ENCODE results near the gene PRDM15.

The PRDM15 gene

DNA sequence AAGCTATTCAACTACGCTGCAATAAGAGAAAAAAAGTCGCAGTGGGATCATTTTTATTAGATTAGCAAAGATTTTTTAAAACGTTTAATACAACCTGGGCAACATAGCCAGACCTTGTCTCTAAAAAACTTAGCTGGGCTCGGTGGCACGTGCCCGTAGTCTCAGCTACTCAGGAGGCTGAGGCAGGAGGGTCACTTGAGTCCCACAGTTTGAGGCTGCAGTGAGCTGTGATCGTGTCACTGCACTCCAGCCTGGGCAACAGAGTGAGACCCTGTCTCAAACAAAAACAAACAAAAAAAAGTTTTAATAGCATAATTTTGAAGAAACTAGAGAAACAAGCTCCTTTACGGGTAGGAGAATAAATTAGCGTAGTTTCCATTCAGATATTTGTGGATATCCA lies 1.0 kb upstream of the PRDM15 start:
- Histone ChIP-seq H3K9me3 (ENCODE audit: control insufficient read depth, low read length) (no peaks in the 10 kb centered on the region), H4K91ac (ENCODE audit: low read length) (no peak overlapping the region), H3K18ac (ENCODE audit: low read depth in 1 of 2, low read length in 2 of 2) (no peak overlapping the region), H3K27me3 (ENCODE audit: control insufficient read depth in 1 of 2, insufficient read depth in 1 of 2, low read length in 2 of 2) (no peaks in the 10 kb centered on the region), H2BK5ac (ENCODE audit: low read depth, low read length, poor library complexity, severe bottlenecking) (no peak overlapping the region), H3K4ac (ENCODE audit: low read depth in 1 of 2, low read length in 2 of 2) (no peak overlapping the region), H3K27ac (ENCODE audit: low read length, poor library complexity, severe bottlenecking) (no peak overlapping the region), H2BK120ac (ENCODE audit: low read depth, low read length) (no peak overlapping the region), H3K9ac (ENCODE audit: low read length) (peak overlapping the region; percentile 96), H2AFZ (ENCODE audit: low read depth, low read length) (no peak overlapping the region), H2BK15ac (ENCODE audit: low read depth, poor library complexity, severe bottlenecking) (no peak overlapping the region), H3K4me2 (ENCODE audit: low read length, poor library complexity, severe bottlenecking) (no peak overlapping the region), H3K14ac (ENCODE audit: low read length in 2 of 2) (no peak overlapping the region), H3K23ac (ENCODE audit: low read length in 2 of 2) (no peak overlapping the region), H4K8ac (ENCODE audit: low read length) (no peak overlapping the region), H3K4me3 (ENCODE audit: insufficient read depth in 1 of 2, low read depth in 1 of 2, low read length in 2 of 2) (peak overlapping the region in 1 of 2 experiments; percentile 80), H3K36me3 (ENCODE audit: control insufficient read depth in 1 of 2, insufficient read depth in 2 of 2, low read depth in 1 of 2, low read length in 2 of 2) (peaks cover 3 to 9% of the 10 kb centered on the region in 2 experiments), H3K79me1 (replicated peaks; ENCODE audit: low read length, poor library complexity, severe bottlenecking) (peaks cover 19% of the 10 kb centered on the region), H2BK12ac (ENCODE audit: low read length in 2 of 2) (no peak overlapping the region), H3K4me1 (ENCODE audit: control insufficient read depth, insufficient read depth, low read depth, low read length) (peaks cover 7% of the 10 kb centered on the region), H2AK5ac (ENCODE audit: low read length, severe bottlenecking) (no peak overlapping the region)
- DNase-seq = no peak
- WGBS = 97% methylated on average over 8 of the region's 9 CpGs

DNA sequence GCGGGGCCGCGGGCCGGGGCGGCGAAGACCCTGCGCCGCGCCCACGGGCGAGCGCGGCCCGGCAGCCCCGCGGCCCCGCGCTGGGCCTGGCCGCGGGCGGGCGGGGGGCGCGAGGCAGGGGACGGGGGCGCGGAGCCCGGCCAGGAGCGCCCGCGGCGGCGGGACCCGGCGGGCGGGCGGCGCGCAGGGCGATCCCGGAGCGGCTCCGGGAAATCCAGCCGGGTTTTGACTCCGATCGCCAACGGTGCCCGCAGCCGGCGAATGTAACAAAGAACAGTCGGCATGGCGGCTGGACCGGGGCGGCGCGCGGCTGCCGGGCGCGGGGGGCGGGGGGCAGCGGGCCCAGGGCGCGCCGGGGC lies 334 bp downstream of the PRDM15 start:
- Histone ChIP-seq H3K9ac (ENCODE audit: low read length) (peak overlapping the region; percentile 89), H3K27me3 (ENCODE audit: control insufficient read depth in 1 of 2, insufficient read depth in 1 of 2, low read length in 2 of 2) (no peaks in the 10 kb centered on the region), H2BK15ac (ENCODE audit: low read depth, poor library complexity, severe bottlenecking) (no peak overlapping the region), H3K4me1 (ENCODE audit: control insufficient read depth, insufficient read depth, low read depth, low read length) (peaks cover 9% of the 10 kb centered on the region), H3K4ac (ENCODE audit: low read depth in 1 of 2, low read length in 2 of 2) (no peak overlapping the region), H3K23ac (ENCODE audit: low read length in 2 of 2) (no peak overlapping the region), H4K91ac (ENCODE audit: low read length) (peak overlapping the region; percentile 63), H2AK5ac (ENCODE audit: low read length, severe bottlenecking) (no peak overlapping the region), H3K36me3 (ENCODE audit: control insufficient read depth in 1 of 2, insufficient read depth in 2 of 2, low read depth in 1 of 2, low read length in 2 of 2) (peaks cover 0 to 9% of the 10 kb centered on the region in 2 experiments), H2BK5ac (ENCODE audit: low read depth, low read length, poor library complexity, severe bottlenecking) (no peak overlapping the region), H3K18ac (ENCODE audit: low read depth in 1 of 2, low read length in 2 of 2) (peak overlapping the region in 1 of 2 experiments; percentile 83), H4K8ac (ENCODE audit: low read length) (peak overlapping the region; percentile 38), H3K9me3 (ENCODE audit: control insufficient read depth, low read length) (no peaks in the 10 kb centered on the region), H2BK120ac (ENCODE audit: low read depth, low read length) (peak overlapping the region; percentile 100), H3K4me3 (ENCODE audit: insufficient read depth in 1 of 2, low read depth in 1 of 2, low read length in 2 of 2) (peak overlapping the region; percentile 80 to 86), H3K27ac (ENCODE audit: low read length, poor library complexity, severe bottlenecking) (no peak overlapping the region), H3K14ac (ENCODE audit: low read length in 2 of 2) (peak overlapping the region in 1 of 2 experiments; percentile 100), H3K79me1 (replicated peaks; ENCODE audit: low read length, poor library complexity, severe bottlenecking) (peaks cover 31% of the 10 kb centered on the region), H2BK12ac (ENCODE audit: low read length in 2 of 2) (no peak overlapping the region), H2AFZ (ENCODE audit: low read depth, low read length) (no peak overlapping the region), H3K4me2 (ENCODE audit: low read length, poor library complexity, severe bottlenecking) (peak overlapping the region; percentile 97)
- DNase-seq = peak; percentile 85
- WGBS = 2% methylated on average over 42 of the region's 65 CpGs

DNA sequence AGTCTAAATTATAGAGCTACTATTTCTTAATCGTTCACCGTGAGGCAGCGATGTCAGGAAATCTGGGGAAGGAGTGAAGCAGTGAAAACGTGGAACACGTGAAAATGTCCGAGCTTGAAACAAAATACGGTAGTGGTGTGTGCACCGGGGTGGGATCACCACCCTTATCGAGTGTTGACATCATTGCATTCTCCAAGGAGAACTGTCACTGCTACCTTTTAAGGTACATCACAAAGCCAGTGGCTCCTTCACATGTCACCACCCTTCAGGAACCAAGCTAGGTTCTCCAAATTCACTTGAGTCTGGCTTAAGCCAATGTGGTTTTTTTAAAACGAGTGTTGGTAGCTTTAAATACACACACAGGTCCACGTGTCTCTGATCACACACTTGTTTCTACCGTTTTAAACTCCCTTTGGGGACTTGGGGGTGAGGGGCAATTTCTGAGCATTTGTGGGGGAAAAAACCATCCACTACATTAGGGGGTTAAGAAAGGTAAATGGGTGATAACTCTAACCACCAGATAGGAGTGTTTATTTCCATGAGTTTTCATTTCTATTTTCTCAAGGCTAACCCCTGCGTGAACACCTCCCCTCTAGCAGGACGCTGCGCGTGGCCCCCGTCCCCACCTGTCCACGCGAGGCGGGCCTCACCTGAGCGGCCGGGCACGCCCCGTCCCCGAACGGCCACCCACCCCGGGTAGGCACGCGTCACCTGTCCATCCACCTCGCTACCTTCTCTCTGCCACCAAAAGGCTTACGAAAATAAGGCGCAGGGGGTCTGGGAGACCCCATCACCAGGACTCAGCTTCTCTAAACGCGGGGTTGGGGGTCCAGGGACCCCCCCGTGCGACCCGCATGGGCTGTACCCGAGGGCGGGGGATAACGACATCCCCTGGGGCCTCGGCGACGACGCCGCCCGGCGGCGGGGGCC lies 978 bp downstream of the PRDM15 start:
- 14% methylated on average over 45 of the region's 48 CpGs for WGBS
- no peak overlapping the region for H3K27ac ChIP-seq (ENCODE audit: low read length, poor library complexity, severe bottlenecking)
- H2BK5ac ChIP-seq (ENCODE audit: low read depth, low read length, poor library complexity, severe bottlenecking) = no peak overlapping the region
- no peaks in the 10 kb centered on the region for H3K9me3 ChIP-seq (ENCODE audit: control insufficient read depth, low read length)
- no peak overlapping the region for H2AK5ac ChIP-seq (ENCODE audit: low read length, severe bottlenecking)
- H3K4me3 ChIP-seq (ENCODE audit: insufficient read depth in 1 of 2, low read depth in 1 of 2, low read length in 2 of 2) = peak overlapping the region; percentile 80 to 86
- H3K4me2 ChIP-seq (ENCODE audit: low read length, poor library complexity, severe bottlenecking) = peak overlapping the region; percentile 97
- H3K23ac ChIP-seq (ENCODE audit: low read length in 2 of 2) = peak overlapping the region in 1 of 2 experiments; percentile 91
- peak overlapping the region; percentile 72 for H4K91ac ChIP-seq (ENCODE audit: low read length)
- H4K8ac ChIP-seq (ENCODE audit: low read length) = peak overlapping the region; percentile 84
- no peak overlapping the region for H2BK120ac ChIP-seq (ENCODE audit: low read depth, low read length)
- H2AFZ ChIP-seq (ENCODE audit: low read depth, low read length) = peak overlapping the region; percentile 73
- H2BK12ac ChIP-seq (ENCODE audit: low read length in 2 of 2) = peak overlapping the region in 1 of 2 experiments; percentile 67
- H3K14ac ChIP-seq (ENCODE audit: low read length in 2 of 2) = peak overlapping the region; percentile 79 to 99
- H3K27me3 ChIP-seq (ENCODE audit: control insufficient read depth in 1 of 2, insufficient read depth in 1 of 2, low read length in 2 of 2) = no peaks in the 10 kb centered on the region
- H3K9ac ChIP-seq (ENCODE audit: low read length) = peak overlapping the region; percentile 89
- peak overlapping the region in 1 of 2 experiments; percentile 99 for H3K4ac ChIP-seq (ENCODE audit: low read depth in 1 of 2, low read length in 2 of 2)
- DNase-seq = peak; percentile 30
- peaks cover 35% of the 10 kb centered on the region for H3K79me1 ChIP-seq (replicated peaks; ENCODE audit: low read length, poor library complexity, severe bottlenecking)
- H2BK15ac ChIP-seq (ENCODE audit: low read depth, poor library complexity, severe bottlenecking) = peak overlapping the region; percentile 86
- peaks cover 9% of the 10 kb centered on the region for H3K4me1 ChIP-seq (ENCODE audit: control insufficient read depth, insufficient read depth, low read depth, low read length)
- peaks cover 0 to 9% of the 10 kb centered on the region in 2 experiments for H3K36me3 ChIP-seq (ENCODE audit: control insufficient read depth in 1 of 2, insufficient read depth in 2 of 2, low read depth in 1 of 2, low read length in 2 of 2)
- H3K18ac ChIP-seq (ENCODE audit: low read depth in 1 of 2, low read length in 2 of 2) = peak overlapping the region; percentile 83 to 91

DNA sequence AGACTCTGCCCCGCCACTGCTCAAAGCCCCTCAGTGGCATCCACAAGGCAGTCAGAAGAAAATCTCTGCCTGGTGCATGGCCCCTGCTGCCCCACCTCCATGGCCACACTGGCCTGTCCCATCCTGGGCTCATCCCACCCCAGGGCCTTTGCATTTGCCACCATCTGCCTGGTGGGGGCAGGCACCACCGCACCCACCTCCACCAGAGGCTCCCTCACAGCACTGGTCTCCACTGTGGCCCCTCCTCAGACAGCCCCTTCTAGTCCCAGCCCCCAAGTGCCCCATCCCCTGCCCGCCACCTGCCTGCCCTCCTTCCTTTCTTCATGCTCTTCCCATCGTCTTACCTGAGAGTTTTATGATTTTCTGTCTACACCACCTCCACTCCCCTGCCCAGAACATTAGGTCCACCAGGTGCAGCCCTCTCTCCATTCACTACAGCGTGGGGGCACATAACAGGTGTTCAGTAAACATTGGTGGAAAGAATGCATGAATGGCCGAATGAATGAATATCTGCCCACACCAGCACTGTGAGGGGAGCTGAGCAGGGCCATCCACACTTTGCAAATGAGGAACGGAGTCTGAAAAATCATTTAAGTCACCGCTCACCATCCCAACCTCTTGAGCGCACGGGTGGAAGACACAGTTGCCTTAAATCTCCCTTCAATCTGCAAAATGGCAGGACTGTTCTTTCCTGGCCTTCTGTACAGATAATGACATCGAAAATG lies 2.1 kb downstream of the PRDM15 start:
- H3K36me3 ChIP-seq (ENCODE audit: control insufficient read depth in 1 of 2, insufficient read depth in 2 of 2, low read depth in 1 of 2, low read length in 2 of 2) = peaks cover 6 to 16% of the 10 kb centered on the region in 2 experiments
- peaks cover 9% of the 10 kb centered on the region for H3K4me1 ChIP-seq (ENCODE audit: control insufficient read depth, insufficient read depth, low read depth, low read length)
- H2AK5ac ChIP-seq (ENCODE audit: low read length, severe bottlenecking) = no peak overlapping the region
- no peak for DNase-seq
- H3K9ac ChIP-seq (ENCODE audit: low read length) = peak overlapping the region; percentile 89
- no peak overlapping the region for H3K4ac ChIP-seq (ENCODE audit: low read depth in 1 of 2, low read length in 2 of 2)
- no peak overlapping the region for H3K23ac ChIP-seq (ENCODE audit: low read length in 2 of 2)
- H2BK12ac ChIP-seq (ENCODE audit: low read length in 2 of 2) = peak overlapping the region in 1 of 2 experiments; percentile 7
- no peak overlapping the region for H2AFZ ChIP-seq (ENCODE audit: low read depth, low read length)
- no peak overlapping the region for H3K4me2 ChIP-seq (ENCODE audit: low read length, poor library complexity, severe bottlenecking)
- no peak overlapping the region for H4K8ac ChIP-seq (ENCODE audit: low read length)
- H2BK5ac ChIP-seq (ENCODE audit: low read depth, low read length, poor library complexity, severe bottlenecking) = no peak overlapping the region
- H3K27ac ChIP-seq (ENCODE audit: low read length, poor library complexity, severe bottlenecking) = no peak overlapping the region
- no peak overlapping the region for H3K14ac ChIP-seq (ENCODE audit: low read length in 2 of 2)
- H3K9me3 ChIP-seq (ENCODE audit: control insufficient read depth, low read length) = no peaks in the 10 kb centered on the region
- H3K27me3 ChIP-seq (ENCODE audit: control insufficient read depth in 1 of 2, insufficient read depth in 1 of 2, low read length in 2 of 2) = no peaks in the 10 kb centered on the region
- H2BK15ac ChIP-seq (ENCODE audit: low read depth, poor library complexity, severe bottlenecking) = no peak overlapping the region
- WGBS = 98% methylated on average over 10 of the region's 11 CpGs
- H3K79me1 ChIP-seq (replicated peaks; ENCODE audit: low read length, poor library complexity, severe bottlenecking) = peaks cover 40% of the 10 kb centered on the region
- peak overlapping the region in 1 of 2 experiments; percentile 86 for H3K4me3 ChIP-seq (ENCODE audit: insufficient read depth in 1 of 2, low read depth in 1 of 2, low read length in 2 of 2)
- H3K18ac ChIP-seq (ENCODE audit: low read depth in 1 of 2, low read length in 2 of 2) = no peak overlapping the region
- no peak overlapping the region for H4K91ac ChIP-seq (ENCODE audit: low read length)
- H2BK120ac ChIP-seq (ENCODE audit: low read depth, low read length) = no peak overlapping the region

Measured in mesenchymal stem cell (in vitro differentiated cells and primary cell).